NT2/D1 (cell line): ENCODE measurements around the gene PEX19.

Experiments
- SUZ12 ChIP-seq: IDR thresholded peaks from 2 replicates; pipeline ENCODE4 v1.6.1; 2011; ENCODE audit not compliant: insufficient read length, insufficient read depth; ENCODE audit errors: extremely low read depth
- YY1 ChIP-seq: IDR thresholded peaks from 2 replicates; pipeline ENCODE4 v1.6.1; 2011; ENCODE audit not compliant: insufficient read length, insufficient read depth

DNA sequence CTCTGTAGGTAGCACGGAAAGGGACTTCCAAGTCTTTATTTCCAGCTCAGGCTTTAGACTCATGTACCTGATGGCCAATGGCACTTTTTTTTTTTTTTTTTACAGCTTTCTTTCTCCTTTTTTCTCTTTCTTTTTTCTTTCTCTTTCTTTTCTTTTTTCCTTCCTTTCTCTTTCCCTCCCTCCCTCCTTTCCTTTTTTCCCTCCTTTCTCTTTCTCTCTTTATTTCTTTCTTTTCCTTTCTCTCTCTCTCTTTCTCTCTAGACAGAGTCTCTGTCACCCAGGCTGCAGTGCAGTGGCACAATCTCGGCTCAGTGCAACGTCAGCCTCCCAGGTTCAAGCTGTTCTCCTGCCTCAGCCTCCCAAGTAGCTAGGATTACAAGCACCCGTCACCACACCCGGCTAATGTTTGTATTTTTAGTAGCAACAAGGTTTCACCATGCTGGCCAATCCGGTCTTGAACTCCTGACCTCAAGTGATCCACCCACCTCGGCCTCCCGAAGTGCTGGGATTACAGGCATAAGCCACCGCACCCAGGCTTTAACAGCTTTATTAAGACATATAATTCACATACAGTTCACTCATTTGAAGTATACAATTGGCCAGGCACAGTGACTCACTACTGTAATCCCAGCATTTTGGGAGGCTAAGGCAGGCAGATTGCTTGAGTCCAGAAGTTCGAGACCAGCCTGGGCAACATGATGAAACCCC lies 17.5 kb downstream of the PEX19 start:
- TF ChIP-seq YY1: no peak
- TF ChIP-seq SUZ12: no peak
